Adipocyte (in vitro differentiated cells): ENCODE measurements around the gene RPP38.

Source experiments
- DNase-seq: peaks from one replicate; pipeline ENCODE4 v3.0.0-alpha.2; 2015; ENCODE audit warnings: low read depth
- H3K27me3 ChIP-seq: replicated peaks from 2 replicates; pipeline ENCODE4 v1.7.0; 2013; ENCODE audit warnings: mild to moderate bottlenecking, low read length, moderate library complexity; ENCODE audit not compliant: control insufficient read depth, insufficient read depth
- H3K36me3 ChIP-seq: 2 replicates; pipeline ENCODE4 v1.7.0; 2013; ENCODE audit warnings: low read length, mild to moderate bottlenecking, moderate library complexity; ENCODE audit not compliant: control insufficient read depth, insufficient read depth, severe bottlenecking
- H3K4me1 ChIP-seq: 2 replicates; pipeline ENCODE4 v1.7.0; 2013; ENCODE audit warnings: mild to moderate bottlenecking, low read length, moderate library complexity; ENCODE audit not compliant: control insufficient read depth, insufficient read depth
- H3K4me3 ChIP-seq: 2 replicates; pipeline ENCODE4 v1.7.0; 2013; ENCODE audit warnings: mild to moderate bottlenecking, low read length, moderate library complexity
- H3K9ac ChIP-seq: 2 replicates; pipeline ENCODE4 v1.7.0; 2013; ENCODE audit warnings: mild to moderate bottlenecking, low read length, moderate library complexity
- H3K9me3 ChIP-seq: 2 replicates; pipeline ENCODE4 v1.7.0; 2013; ENCODE audit warnings: mild to moderate bottlenecking, low read length, moderate library complexity; ENCODE audit not compliant: control insufficient read depth

Gene RPP38, protein sequence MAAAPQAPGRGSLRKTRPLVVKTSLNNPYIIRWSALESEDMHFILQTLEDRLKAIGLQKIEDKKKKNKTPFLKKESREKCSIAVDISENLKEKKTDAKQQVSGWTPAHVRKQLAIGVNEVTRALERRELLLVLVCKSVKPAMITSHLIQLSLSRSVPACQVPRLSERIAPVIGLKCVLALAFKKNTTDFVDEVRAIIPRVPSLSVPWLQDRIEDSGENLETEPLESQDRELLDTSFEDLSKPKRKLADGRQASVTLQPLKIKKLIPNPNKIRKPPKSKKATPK

DNA sequence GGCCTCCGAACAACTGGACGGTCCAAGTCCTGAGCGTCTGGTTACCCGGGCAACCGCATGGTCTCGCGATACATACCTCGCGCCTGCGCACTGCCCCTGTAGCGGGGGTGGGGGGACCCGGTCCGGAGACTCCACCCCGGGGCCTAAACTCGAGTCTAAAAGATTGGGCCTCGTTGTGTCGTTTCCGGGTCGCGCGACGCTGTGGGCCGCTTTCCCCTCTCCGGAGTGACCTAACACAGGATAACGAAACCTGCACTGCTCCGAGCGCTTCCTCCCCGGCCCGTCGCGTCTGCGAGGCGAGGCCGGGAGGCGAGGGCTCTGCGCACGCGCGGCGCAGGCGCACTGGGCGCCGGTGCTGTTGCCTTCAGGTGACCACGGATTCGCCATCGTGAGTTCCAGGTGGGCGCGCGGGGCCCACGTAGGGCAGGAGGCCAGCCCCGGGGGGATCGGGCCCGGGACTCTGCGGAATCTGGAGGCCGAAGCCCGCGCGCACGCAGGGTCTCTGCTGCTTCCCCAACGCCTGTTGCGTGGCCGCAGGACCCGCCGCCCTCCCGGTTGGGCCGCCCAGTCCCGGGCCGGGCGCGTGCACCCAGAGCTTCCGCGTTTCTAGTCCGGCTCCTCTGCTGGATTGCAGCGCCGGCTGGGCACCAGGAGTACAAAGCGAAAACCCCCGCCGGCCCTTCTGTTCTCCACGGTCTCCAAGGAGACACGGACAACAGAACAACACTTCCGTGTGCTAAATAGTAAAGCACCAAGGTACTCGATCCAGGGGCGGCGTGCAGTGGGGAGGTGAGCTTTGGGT lies at the start of gene RPP38:
Gene RPP38, plus strand, starts transcription at position 345 of the 802 bp plus-strand sequence. CDS start 5,960 bp downstream, outside the sequence.
- no peaks in the 10 kb centered on the region for H3K27me3 ChIP-seq

DNA sequence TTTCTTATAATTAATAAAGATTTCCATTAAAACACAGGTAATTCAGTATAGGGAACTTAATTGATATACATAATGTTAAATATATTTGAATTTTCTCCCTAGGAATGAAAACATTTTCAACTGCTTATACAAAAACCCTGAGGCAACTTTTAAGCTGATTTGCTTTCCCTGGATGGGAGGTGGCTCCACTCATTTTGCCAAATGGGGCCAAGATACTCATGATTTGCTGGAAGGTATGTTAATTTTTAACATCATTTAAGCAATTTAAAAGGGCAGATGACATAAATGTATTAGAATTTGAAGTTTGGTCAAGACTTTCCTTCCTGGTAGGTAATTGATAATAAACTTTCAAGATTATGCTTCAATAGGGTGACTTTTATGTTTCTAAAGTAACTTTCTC lies 47.6 kb upstream of the RPP38 start:
- Histone ChIP-seq H3K4me1 (peaks cover 12% of the 10 kb centered on the region), H3K4me3 (no peak overlapping the region)

More for the DNA sequence above, at the start of gene RPP38:
- Histone ChIP-seq H3K4me3 (peak within 1 kb of the TSS; percentile 85), H3K9ac (peak within 1 kb of the TSS; percentile 92), H3K4me1 (peaks cover 18% of the 10 kb centered on the region), H3K9me3 (no peaks in the 10 kb centered on the region), H3K36me3 (peaks cover 7% of the 10 kb centered on the region)
- peak; percentile 98 for DNase-seq

DNA sequence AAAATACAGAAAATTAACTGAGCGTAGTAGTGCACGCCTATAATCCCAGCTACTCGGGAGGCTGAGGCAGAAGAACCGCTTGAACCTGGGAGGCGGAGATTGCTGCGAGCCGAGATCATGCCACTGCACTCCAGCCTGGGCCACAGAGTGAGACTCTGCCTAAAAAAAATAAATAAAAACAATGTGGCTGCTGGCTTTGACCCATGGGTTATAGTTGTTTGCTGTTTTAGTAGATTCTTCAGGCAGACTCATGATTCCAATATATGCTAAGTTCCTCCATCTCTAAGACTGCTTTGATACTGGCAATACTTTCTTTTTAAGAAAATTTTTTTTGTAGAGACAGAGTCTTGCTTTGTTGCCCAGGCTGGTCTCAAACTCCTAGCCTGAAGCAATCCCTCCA lies 45.0 kb upstream of the RPP38 start:
- DNase-seq, result no peak
- no peaks in the 10 kb centered on the region for H3K36me3 ChIP-seq
- H3K9ac ChIP-seq, result no peak overlapping the region
- H3K9me3 ChIP-seq, result peaks cover 4% of the 10 kb centered on the region
- H3K4me3 ChIP-seq, result no peak overlapping the region
- H3K4me1 ChIP-seq, result peaks cover 1% of the 10 kb centered on the region
- H3K27me3 ChIP-seq, result no peaks in the 10 kb centered on the region

More for the DNA sequence above, 47.6 kb upstream of the RPP38 start:
- no peaks in the 10 kb centered on the region for H3K36me3 ChIP-seq
- H3K27me3 ChIP-seq, result no peaks in the 10 kb centered on the region
- peaks cover 4% of the 10 kb centered on the region for H3K9me3 ChIP-seq
- DNase-seq, result peak; percentile 35
- no peak overlapping the region for H3K9ac ChIP-seq

DNA sequence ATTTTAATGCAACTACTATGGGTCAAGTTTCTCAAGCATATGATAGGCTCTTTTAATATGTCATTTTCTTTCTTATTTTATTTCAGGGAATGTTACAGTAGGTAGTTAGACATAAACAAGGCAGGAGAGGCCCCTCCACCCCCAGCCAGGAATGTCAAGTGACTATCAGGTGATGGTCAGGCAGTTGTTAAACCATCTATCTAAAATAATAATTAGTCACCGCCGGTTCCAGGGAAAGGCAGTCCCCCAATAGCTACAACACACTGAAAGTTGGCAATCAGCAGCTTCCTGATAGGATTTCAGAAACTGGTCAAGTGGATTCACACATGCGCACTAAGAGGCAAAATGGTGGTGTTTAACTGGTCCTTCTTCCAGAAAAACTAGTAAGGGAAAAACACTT lies 44.1 kb upstream of the RPP38 start:
- H3K36me3 ChIP-seq, result no peaks in the 10 kb centered on the region
- no peak overlapping the region for H3K4me3 ChIP-seq
- no peak overlapping the region for H3K9ac ChIP-seq
- H3K9me3 ChIP-seq, result peaks cover 4% of the 10 kb centered on the region
- no peak for DNase-seq
- H3K27me3 ChIP-seq, result no peaks in the 10 kb centered on the region
- H3K4me1 ChIP-seq, result no peaks in the 10 kb centered on the region

DNA sequence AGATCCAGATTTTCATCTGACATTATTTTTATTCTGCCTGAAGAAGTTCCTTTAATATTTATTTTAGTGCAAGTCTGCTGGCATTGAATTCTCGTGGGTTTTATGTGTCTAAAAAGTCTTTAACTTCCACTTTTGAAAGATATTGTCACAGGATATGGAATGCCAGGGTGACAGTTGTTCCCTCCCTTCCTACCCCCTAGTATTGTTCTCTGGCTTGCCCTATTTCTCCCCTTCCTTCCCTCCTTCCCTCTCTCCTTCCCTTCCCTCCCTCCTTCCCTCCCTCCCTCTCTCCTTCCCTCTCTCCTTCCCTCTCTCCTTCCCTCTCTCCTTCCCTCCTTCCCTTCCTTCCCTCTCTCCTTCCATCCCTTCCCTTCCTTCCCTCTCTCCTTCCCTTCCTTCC lies 38.5 kb upstream of the RPP38 start:
- H3K4me3 ChIP-seq, result no peak overlapping the region
- H3K9ac ChIP-seq, result no peak overlapping the region
- H3K27me3 ChIP-seq, result no peaks in the 10 kb centered on the region
- H3K36me3 ChIP-seq, result no peaks in the 10 kb centered on the region
- no peak for DNase-seq
- peaks cover 17% of the 10 kb centered on the region for H3K9me3 ChIP-seq
- no peaks in the 10 kb centered on the region for H3K4me1 ChIP-seq

DNA sequence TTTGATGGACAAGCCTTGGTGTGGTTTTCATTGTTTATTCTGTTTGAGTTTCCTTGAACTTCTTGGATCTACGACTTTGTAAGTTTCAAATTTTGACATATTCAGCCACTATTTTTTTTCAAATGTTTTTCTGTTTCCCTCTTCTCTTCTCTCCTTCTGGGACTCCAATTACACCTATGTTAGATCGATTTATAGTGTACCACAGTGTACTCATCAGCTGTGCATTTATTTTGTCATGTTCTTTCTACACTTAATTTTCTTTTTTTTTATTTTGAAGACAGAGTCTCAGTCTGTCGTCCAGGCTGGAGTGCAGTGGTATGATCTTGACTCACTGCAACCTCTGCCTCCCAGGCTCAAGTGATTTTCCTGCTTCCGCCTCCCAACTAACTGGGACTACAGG lies 37.2 kb upstream of the RPP38 start:
- no peak overlapping the region for H3K9ac ChIP-seq
- no peaks in the 10 kb centered on the region for H3K4me1 ChIP-seq
- no peak for DNase-seq
- peaks cover 19% of the 10 kb centered on the region for H3K9me3 ChIP-seq
- H3K27me3 ChIP-seq, result no peaks in the 10 kb centered on the region
- no peak overlapping the region for H3K4me3 ChIP-seq
- H3K36me3 ChIP-seq, result no peaks in the 10 kb centered on the region

DNA sequence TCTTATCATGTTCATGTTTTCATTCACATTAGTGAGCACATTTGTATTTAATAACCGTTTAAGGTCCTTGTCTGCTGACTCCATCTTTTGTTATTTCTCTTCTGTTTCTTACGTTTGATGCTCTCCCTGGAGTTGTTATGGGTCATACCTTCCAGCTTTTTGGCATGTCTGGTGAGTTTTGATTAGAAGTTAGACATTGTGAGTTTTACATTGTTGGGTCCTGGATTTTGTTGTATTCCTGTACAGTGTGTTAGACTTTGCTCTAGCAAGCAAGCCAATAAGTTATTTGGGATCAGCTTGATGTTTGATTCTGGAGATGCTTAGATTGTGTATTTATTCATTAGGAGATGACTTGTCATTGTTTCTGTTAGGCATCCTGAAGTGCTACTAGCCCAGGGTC lies 36.5 kb upstream of the RPP38 start:
- Histone ChIP-seq H3K4me1 (no peaks in the 10 kb centered on the region), H3K27me3 (no peaks in the 10 kb centered on the region), H3K4me3 (no peak overlapping the region), H3K36me3 (no peaks in the 10 kb centered on the region), H3K9me3 (peaks cover 26% of the 10 kb centered on the region), H3K9ac (no peak overlapping the region)
- DNase-seq, result no peak

DNA sequence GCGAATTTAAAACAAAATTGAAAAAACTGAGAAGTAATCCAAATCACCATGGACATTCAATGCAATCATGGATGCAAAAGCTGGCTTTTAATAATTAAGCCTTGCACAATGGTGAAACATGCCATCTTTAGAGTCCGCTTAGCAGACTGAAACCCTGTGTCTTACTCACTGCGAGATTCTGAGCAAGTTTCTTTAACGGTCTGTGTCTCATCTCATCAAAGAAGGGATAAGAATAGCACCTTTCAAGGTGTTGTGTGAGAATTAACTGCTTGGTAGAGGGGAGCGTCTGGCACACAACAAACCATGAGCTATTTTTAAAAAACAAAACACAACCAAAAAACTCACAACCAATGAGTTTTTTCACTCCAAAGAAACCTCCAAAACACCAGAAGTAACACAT lies 30.0 kb upstream of the RPP38 start:
- Histone ChIP-seq H3K36me3 (no peaks in the 10 kb centered on the region), H3K9ac (no peak overlapping the region), H3K27me3 (no peaks in the 10 kb centered on the region), H3K9me3 (peaks cover 15% of the 10 kb centered on the region), H3K4me1 (peaks cover 5% of the 10 kb centered on the region), H3K4me3 (no peak overlapping the region)
- no peak for DNase-seq

DNA sequence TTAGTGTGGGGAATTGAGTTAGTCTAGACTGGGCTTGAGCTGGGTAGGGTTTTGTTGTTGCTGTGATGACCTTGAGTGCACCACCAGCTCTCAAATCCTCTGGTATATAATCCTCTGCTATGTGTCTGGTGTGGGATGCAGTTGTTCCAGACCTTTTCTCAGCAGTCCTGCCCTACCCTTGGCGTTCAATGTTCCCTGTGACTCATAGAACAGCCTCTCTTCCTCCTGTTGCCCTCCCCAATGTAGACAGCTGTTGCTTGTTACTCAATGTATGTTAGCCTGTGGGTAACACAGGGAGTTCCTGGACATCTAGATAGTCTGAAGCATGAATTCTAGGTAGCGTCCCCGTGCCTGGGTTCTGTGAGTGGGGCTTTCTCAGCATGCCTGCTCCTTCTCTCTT lies 28.4 kb upstream of the RPP38 start:
- peak; percentile 94 for DNase-seq
- no peaks in the 10 kb centered on the region for H3K36me3 ChIP-seq
- no peaks in the 10 kb centered on the region for H3K27me3 ChIP-seq
- H3K4me3 ChIP-seq, result no peak overlapping the region
- no peak overlapping the region for H3K9ac ChIP-seq
- peaks cover 5% of the 10 kb centered on the region for H3K4me1 ChIP-seq
- peaks cover 15% of the 10 kb centered on the region for H3K9me3 ChIP-seq

DNA sequence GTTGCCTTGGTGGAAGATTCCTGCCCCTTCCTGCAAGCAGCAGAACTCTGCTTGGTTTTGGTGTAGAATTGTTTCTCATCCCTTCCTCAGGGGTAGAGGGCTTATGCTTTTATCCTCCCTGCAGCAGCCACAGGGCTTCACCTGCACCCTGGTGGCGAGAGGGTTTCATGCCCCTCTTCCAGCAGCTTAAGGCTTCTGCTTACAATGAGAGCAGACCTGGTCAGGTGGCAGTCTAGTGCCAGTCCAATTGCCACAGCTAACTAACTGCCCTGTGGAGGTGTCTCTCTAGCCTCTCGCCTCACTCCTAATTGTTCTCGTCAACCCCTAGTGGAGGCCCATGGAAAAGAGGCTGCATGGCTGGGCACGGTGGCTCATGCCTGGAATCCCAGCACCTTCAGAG lies 27.9 kb upstream of the RPP38 start:
- Histone ChIP-seq H3K4me1 (peaks cover 5% of the 10 kb centered on the region), H3K9ac (no peak overlapping the region), H3K9me3 (peaks cover 13% of the 10 kb centered on the region), H3K4me3 (no peak overlapping the region), H3K27me3 (no peaks in the 10 kb centered on the region), H3K36me3 (no peaks in the 10 kb centered on the region)
- no peak for DNase-seq

DNA sequence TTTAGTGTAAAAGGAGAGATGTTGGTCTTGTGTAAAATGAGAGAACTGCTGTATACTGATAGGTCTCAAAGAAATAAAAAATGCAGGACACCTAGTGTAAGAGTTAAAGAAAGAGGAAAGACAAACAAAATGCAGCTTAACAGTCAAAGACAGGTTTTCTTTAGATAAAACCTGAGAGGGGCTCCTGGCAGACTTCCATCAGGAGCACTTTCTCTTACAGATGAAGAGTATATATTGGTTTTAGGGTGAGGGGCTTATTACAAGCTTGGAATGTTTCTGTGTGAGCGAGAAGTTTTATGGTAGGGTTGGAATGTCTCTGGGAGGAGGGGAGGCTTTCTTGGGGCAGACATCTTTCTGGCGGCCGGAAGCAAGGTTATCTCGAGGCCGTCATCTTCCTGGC lies 24.8 kb upstream of the RPP38 start:
- Histone ChIP-seq H3K9ac (no peak overlapping the region), H3K4me1 (peaks cover 5% of the 10 kb centered on the region), H3K27me3 (no peaks in the 10 kb centered on the region), H3K9me3 (no peaks in the 10 kb centered on the region), H3K4me3 (no peak overlapping the region), H3K36me3 (no peaks in the 10 kb centered on the region)
- DNase-seq, result no peak
